HG03045 (cell line): ENCODE data around the gene MACO1.
A peak's percentile ranks its signal among the peaks of the same experiment; 100 is the strongest.

Experiments
- ATAC-seq: cut with Tn5 transposase; IDR thresholded peaks from one replicate; pipeline ENCODE4 v1.9.1; 2021; ENCODE audit warnings: mild to moderate bottlenecking, moderate library complexity; ENCODE audit not compliant: unreplicated experiment

Gene MACO1

GRCh38 chr1:25540750-25541342 is 110.1 kb downstream of the MACO1 start:
- ATAC-seq: no peak

GRCh38 chr1:25541425-25541824 is 110.7 kb downstream of the MACO1 start:
- ATAC-seq: no peak

DNA sequence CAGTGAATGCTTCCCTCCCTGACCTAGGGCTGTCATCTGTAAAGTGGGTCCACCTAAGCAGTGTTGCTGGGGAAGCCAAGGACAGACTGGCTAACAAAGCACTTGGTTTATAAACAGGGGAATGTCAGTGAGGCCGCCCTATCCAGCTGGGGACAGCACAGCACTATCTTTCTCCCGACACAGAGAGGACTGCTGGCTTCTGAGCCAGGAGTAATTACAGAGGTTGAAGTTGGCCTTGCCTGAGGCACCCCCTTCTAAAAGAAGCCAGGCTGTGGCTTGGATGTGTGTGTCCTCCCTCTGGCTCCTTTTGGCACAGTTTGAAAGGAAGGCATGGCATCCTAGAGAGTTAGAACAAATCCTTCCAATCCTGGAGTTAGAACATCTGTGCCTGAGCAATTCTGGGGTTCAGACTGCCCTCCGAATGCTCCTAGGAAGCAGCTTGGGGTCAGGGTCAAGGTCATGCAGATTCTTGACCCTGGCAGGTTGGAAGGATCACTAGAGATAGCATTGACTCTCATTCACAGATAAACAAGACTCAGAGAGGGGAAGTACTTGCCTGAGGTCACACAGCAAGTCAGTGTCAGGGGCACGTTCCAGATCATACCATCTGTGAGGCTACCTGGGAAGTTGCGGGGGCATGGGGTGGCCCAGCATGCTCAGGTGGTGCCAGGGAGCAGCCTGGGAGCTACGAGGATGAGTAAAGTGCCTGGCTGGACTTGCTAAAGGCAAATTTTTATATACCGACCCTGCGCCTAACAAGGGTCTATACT is 111.4 kb downstream of the MACO1 start:
- ATAC-seq: no peak

DNA sequence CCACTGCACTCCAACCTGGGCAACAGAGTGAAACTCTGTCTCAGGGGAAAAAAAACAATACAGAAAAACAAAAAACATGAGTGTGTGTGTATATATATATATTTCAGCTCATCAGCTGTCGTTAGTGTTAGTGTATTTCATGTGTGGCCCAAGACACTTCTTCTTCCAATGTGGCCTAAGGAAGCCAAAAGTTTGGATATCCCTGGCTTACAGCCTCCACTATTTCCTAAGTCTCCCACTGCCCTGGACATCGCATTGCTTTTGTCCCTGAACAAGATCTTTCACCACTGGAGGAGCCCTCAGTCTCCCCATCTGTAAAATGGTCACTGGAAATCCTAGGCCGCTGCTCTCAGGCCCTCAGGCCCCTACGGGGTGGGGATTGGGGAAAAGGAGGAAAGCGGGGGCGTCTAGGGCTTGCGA is 112.3 kb downstream of the MACO1 start:
- ATAC-seq: no peak

DNA sequence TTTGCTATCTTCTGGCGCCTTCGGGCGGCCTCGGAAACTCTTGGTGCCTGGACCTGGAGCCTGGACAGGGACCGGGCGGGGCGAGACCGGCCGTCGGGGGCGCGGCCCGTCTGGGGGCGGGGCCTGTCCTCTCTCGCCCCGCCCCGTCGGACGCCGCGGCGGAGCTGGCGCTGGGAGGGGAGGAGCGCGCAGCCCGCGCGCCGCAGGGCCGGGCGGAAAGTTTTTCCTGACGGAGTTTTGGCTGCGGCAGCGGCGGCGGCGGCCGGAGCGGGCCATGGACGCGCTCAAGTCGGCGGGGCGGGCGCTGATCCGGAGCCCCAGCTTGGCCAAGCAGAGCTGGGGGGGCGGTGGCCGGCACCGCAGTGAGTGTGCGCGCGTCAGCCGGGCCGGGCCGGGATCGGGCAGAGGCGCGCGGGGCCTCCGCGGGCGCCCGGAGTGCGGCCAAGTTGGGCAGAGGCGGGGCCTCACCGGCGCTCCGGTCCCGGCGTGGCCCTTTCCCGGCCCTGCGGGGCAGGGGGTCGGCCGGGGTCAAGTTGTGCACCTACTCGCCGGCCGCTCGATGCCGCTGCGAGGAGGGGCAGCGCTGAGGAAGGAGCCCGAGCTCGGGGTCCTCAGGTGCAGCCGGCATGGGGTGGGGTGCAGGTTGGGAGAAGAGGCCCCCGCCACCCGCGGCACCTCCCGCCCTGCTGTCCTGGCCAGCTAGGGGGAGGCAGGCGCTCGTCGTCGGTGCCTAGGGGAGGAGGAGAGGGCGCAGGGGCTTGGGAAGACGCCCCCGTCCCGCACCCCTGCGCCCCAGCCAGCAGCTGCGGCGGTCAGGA is 112.9 kb downstream of the MACO1 start, which contains the start of gene LDLRAP1:
TSS of gene LDLRAP1 (plus strand) at position 182 of the 818 bp plus-strand sequence. CDS start at position 275, 93 bp downstream.
- peak; percentile 76 for ATAC-seq

DNA sequence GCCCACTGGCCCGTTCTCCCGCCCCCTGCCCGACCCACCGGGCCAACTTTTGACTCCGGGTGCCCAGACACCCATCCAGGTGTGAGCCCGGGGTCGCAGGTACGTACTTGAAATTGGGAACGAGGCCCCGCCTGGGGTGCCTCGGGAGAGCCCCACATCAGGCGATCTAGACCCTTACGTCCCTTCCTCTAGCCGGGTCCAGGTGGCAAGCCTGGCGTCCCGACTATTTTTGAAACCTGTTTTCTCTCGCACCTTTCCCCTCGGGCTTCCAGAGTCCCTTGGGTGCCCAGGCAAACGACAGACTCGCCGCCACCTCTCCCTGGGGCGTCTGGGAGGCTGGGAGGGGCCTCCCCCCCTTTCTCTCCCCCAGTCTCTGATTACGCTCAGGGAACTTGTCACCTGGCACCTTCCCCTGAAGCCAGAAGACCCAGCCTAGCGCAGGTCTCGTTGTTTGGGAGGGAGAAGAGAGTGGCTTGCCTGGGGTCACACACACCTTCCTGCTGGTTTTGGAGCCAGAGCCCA is 113.6 kb downstream of the MACO1 start:
- no peak for ATAC-seq

DNA sequence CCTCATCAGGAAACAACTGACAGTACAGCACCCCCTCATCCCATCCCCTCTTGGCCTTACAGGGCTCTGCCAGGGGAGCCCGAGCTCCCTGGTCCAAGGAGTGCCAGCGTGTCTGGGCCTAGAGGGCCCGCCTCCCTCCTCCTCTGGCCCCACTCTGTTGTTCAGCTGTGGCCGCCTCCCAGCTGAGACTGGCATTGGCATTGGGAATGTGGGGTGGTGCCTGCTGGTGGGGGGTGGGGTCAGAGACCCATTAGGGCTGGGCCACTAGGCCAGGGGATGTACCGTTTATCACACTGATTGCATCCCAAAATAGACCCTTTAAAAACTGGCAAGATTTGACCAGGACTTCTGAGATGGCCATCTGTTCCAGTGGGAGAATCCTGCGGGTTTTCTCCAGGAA is 114.1 kb downstream of the MACO1 start:
- no peak for ATAC-seq

GRCh38 chr1:25545767-25546166 is 115.1 kb downstream of the MACO1 start:
- no peak for ATAC-seq

GRCh38 chr1:25546193-25546592 is 115.5 kb downstream of the MACO1 start:
- ATAC-seq: no peak

- no peak for ATAC-seq
Measured at GRCh38 chr1:25548601-25549000, 117.9 kb downstream of the MACO1 start.

GRCh38 chr1:25549273-25550154 is 118.8 kb downstream of the MACO1 start:
- ATAC-seq: peak; percentile 95
